GM18508 (cell line): ENCODE data around the gene ZNF385B.

Experiments
- ATAC-seq: cut with Tn5 transposase; IDR thresholded peaks from one replicate; pipeline ENCODE4 v1.9.1; 2021; ENCODE audit warnings: moderate number of reproducible peaks; ENCODE audit not compliant: insufficient read depth, unreplicated experiment

Gene ZNF385B

DNA sequence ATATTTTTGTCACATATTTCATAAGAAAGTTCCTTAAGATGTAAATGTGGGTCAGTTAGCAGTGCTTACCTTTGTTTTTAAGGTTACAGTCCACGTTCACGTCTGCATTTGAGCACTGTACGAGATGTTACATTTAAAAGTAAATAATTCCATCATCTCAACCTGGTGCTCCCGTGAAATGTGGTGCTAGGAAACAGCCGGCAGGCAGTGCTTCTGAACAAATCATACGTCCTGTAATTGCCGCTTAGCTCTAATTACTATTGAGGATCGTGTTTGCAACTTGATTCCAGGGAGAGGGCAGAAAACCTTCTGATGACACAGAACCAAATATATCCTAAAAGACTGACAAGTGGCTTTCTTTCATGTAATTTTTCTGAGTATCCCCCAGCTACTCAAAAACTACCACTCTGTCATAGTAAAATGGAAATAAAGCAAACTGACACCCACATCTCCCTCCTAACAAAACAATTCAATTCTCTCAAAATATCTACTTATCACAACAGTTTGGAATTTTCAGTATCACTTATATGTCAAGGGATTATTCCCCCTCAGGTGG is 299.0 kb downstream of the ZNF385B start:
- ATAC-seq, result no peak

DNA sequence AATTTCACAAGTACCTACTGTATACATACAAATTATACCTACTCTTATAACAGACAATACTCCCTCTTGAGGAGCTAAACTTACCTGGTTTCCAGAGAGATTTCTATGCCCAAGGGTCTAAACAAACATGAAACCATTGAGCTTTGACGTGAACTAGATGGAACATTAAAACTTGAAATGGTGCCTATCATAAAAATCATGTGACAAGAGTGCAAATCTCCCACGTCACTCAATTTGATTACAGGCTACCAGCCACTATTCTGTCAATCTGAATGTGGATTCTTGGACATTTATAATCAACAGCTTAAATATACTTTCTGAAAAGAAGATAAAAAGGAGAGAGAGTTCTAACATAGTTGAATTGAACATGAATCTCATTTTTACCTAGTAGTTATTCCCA is 299.7 kb downstream of the ZNF385B start:
- ATAC-seq, result no peak

DNA sequence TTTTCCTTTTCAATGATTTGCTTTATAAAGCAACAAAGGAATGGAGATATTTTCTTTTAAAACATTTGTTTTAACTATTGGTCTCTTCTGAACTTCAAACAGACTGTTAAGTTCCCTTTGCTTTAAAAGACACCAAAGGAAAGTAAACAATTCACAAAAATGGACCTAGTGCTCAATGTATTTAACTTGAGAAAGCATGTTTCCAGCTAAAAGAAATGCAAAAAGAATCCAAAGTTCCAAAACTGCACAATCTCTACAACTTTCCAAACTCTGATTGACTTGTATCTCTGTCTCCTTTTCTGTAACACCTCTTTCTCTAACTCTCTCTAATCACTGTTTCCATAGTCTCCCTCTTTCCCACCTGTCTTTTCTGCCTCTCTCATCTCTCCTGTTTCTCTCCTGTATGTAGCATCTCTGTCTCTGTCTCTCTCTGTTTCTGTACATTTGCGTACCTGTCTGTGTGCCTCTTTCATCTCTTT is 301.1 kb downstream of the ZNF385B start:
- ATAC-seq, result no peak

DNA sequence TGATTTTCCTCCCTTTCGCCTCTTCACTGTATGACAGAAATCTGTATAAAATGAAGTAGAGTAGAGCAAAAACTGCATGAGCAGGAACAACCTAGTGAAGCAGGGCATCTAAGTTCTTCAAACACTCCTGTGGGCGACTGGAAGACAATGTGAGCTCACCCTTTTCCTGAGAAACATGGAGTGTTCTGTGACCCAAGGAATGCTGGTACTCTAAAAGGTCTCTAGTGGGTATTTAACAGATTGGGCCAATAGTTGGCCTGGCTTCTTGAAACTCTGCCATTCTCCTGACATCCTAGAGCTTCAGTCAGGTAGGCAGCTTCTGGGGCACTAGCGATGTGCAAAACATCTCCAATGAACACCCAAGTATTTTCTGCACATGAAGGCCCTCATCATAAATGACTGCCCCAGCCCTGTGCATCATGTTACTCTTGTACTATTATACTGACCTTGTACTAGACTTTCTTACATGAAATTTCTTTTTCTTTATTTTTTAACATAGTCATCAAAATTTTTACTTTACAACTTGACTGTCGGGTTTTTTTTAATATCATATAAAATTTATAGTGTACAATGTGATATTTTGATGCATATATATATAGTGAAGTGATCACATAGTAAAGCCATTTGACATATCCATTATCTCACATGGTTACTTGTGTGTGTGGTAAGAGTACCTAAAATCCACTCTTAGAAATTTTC is 302.2 kb downstream of the ZNF385B start:
- ATAC-seq, result no peak

GRCh38 chr2:179558010-179558934 is 303.1 kb downstream of the ZNF385B start:
- ATAC-seq, result no peak

DNA sequence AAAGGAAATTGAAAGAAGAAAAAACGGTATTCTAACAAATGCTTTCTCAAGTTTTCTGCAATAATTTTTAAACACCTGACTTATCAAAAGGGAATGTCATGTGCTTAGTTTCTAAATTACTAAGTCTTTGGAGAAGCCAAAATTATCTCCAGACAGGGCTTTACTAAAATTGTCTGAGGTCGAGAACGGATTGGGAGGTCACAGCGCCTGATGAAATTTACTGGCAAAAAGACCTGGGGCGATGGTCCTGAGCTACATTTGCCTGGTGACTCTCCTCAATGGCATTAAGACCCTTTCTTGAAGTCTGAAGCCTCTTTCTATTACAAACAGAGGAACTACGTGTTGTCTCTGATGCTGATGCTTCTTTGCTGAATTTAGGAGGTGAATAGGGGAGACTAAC is 305.0 kb downstream of the ZNF385B start:
- ATAC-seq, result no peak

- no peak for ATAC-seq
These were observed 305.6 kb downstream of the ZNF385B start for GRCh38 chr2:179555691-179556283.

DNA sequence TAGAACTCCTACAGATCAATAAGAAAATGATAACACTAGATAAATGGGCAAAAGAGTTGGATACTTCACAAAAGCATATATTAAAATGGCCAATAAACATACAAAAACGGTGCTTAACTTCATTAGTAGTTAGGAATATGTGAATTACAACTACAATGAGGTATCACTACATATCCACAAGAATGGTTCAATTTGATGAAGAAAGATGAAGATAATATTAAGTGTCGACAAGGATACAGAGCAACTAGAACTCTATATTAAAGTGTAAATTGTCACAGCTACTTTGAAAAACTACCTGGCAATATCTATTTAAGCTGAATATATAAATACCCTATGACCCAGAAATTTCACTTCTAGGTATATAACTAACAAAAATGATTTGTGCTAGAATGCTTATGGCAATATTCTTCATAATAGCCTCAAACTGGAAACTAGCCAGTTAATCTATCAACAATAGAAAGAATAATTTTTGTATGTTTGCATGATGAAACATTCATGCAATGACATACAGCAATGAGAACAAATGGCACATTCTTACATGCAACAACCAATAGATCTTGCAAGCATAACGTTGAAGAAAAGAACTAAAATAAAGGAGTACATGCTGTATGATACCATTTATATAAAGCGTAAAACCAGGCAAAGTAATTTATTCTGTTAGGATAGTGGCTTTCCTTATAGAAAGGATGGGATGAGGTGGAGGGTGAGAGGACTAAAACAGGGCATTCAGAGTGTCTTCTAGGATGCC is 306.6 kb downstream of the ZNF385B start:
- ATAC-seq, result no peak

DNA sequence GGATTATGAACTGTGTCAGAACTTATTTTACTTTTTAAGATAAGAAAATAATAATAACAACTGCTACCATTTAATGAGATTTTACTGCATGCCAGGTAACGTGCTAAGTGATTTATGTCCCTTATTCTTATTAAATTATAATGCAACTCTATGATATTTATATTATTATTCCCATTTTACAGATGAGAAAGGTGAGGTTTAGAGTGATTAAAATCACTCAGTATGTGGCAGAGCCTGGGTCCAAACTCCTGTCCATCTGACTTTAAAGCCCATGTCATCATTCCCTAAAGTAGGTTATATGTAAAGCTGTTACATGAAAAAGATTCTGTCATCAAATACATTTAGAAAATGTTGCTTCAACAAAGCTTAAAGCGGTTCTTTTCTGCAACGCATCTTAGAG is 308.0 kb downstream of the ZNF385B start:
- no peak for ATAC-seq

GRCh38 chr2:179551539-179552045 is 309.8 kb downstream of the ZNF385B start:
- ATAC-seq, result no peak

- no peak for ATAC-seq
These were observed 310.6 kb downstream of the ZNF385B start for GRCh38 chr2:179550849-179551248.

GRCh38 chr2:179550214-179550613 is 311.2 kb downstream of the ZNF385B start:
- ATAC-seq, result no peak

- ATAC-seq, result no peak
These were observed 314.8 kb downstream of the ZNF385B start for GRCh38 chr2:179546656-179547055.

- ATAC-seq, result no peak
These were observed 316.4 kb downstream of the ZNF385B start for GRCh38 chr2:179545024-179545423.

- ATAC-seq, result no peak
These were observed 318.0 kb downstream of the ZNF385B start for GRCh38 chr2:179543361-179543901.

- no peak for ATAC-seq
These were observed 319.8 kb downstream of the ZNF385B start for GRCh38 chr2:179541586-179541985.

DNA sequence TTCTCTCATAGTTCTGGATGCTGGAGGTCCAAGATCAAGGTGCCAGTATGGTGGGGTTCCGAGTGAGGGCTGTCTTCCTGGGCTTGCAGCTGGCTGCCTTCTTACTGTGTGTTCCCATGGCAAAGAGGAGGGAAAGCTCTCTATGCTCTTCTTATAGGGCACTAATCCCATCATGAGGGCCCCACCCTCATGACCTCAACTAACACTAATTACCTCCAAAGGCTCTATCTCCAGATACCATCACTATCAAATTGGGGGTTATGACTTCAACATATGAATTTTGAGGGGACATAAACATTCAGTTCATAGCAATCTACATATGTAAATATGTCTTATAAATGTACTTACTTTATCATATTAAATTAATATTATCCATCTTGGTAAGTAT is 322.3 kb downstream of the ZNF385B start:
- no peak for ATAC-seq

GRCh38 chr2:179538406-179539123 is 322.8 kb downstream of the ZNF385B start:
- no peak for ATAC-seq

DNA sequence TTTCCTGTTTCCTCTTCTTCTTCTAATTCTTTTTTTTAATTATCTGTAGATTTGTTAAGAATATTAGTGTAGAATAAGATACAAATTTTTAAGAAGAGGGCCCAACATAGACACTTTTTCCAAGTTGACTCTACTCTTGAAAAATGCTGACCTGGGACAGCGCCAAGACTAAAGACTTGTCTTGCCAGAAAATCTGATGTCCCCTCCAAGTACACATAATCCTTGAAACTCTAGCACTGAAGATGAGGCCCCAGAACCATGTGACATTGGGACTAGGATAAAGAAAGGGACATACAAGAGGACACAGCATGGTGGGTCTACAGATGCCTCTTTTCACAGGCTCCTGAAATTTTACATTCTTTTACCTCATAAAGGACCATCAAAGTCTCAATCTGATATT is 325.2 kb downstream of the ZNF385B start:
- no peak for ATAC-seq
